HG03571 (cell line): ENCODE results near the gene SYK.
"Not testable (repeated sequence)": the region's sequence is repeated elsewhere in the genome, so short reads cannot be mapped to it uniquely, and the experiment has no call there.

ENCODE experiments used
- ATAC-seq: cut with Tn5 transposase; IDR thresholded peaks from one replicate; pipeline ENCODE4 v1.9.1; 2021; ENCODE audit not compliant: unreplicated experiment

Gene SYK

GRCh38 chr9:90801241-90801972 is at the start of gene SYK:
TSS of gene SYK (plus strand) at chr9:90801819. CDS start at chr9:90843899, 42,080 bp downstream.
- ATAC-seq: no peak

DNA sequence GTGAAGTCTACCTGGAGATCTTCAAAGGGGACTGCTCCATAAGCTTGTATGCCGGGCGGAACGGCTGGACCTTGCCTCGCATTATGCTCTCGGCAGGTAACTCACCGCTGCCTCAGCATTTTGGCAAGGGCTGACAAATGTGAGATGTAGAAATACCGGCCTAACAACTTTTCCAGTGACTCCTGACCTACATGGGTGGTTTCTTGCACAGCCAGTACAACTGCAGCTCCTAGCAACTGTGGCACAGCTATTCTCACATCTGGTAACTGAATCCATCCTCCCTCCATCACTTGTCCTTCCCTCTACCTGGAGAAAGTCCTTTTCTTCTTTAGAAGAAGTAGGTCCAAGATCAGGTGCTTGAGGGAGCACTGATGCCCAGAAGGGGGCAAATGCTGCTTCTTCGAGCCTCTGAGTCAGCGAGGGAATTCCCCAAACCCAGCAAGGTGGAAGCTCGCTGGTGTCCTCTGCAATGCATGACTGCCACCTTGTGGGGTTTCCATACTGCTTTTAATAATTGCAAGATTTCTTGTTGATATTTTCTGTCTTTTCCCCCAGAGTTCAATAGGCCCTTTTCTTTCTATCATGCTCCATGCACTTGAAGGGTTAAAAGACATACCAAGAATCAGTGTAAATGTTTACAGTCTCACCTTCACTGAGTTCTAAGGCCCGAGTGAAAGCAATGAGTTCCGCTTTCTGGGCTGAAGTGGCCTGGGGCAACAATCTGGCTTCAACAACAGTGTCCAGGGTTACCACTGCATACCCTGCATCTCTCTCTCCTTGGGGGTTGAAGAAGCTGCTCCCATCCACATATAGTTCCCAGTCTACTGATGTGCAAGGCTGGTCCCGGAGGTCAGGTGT is 45.9 kb upstream of the SYK start:
- ATAC-seq: not testable (repeated sequence)

GRCh38 chr9:90760577-90760976 is 41.0 kb upstream of the SYK start:
- ATAC-seq: not testable (repeated sequence)

DNA sequence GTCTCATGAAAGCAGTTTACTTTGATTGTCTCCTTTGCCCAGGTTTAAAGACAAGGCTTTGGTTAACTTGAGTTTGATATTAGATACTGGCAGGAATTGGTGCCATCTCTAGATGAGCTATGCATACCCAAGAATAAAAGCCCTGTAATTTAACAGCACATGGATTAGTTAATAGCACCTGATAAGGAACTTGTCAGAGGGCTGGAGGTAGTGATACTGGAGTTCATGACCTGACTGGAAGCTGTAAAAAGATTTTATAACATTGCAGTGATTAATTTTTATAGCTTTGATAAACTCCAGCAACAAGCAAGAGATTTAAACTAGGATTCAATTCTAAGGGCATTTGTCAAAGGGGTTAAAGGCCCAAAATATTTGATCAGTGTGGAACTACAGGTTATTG is 34.9 kb upstream of the SYK start:
- ATAC-seq: no peak

DNA sequence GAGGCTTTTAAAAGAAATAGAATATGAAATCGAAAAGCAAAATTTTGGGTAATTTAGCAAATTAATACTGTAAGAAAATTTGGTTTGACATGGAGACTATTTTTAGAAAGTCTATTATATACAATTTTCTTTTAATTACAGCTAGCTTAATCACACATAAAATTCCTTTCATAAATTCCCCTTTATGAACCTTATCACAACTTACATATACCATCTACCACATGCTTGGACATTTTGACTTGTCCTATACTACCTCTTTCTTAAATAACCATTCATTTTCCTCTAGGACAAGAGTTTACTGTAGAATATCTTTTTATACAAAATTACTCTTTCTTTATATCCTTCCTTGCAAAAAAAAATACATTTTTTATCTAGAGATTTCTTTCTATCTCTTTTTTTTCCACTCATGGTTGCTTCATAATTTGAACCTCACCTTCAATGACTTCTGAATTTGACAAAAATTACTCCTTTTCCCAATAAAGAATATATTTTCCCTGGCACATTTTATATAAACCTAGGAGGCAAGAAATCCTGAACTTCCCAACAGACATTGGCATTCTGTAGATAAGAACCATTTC is 34.0 kb upstream of the SYK start:
- no peak for ATAC-seq

DNA sequence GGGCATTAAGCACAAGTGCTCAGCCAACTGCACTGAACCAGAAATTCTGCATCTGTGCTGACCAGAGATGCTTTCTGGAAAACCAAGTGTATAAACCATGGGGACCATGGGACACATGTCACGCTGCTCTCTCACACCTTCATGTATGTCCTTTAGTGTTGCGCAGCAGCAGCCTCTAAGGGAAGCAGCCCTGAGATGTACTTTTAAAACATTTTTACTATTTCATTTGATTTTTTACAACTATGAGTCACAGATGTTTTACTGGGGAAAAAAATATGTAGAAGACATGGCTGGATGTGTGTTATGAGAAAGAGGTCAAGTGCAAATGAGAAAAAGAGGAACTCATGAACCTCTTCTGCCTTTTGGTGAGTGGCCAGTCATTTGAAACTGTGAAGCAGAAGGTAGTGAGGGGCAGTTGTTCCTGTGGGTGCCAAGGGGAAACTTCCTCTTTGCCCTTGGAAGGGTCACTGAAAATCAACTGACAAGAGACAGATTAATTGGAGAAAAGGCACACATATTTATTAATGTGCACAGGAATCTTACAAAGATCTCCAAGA is 31.4 kb upstream of the SYK start:
- peak; percentile 39 for ATAC-seq

GRCh38 chr9:90770927-90771326 is 30.7 kb upstream of the SYK start:
- ATAC-seq: no peak

DNA sequence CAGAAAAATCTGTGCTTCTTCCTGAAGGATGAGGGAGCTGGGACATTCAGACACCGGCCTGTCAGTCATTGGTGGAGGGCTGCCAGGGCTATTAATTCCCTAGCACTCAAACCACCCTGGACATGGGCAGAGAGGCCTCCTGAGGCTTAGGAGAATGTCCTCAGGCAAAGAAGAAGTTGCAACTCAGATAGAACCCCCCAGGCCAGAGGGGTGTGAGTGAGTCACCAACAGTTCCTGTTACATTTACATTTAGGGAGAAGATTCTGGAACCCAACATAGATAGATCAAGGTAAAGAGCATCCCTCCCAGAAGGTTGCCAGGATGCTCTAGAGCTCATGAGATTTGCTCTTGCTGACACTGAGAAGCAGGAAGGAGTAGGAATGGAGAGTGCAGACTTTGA is 29.2 kb upstream of the SYK start:
- ATAC-seq: no peak

- ATAC-seq: no peak
These were observed 28.0 kb upstream of the SYK start for GRCh38 chr9:90773617-90774016.

- no peak for ATAC-seq
These were observed 27.5 kb upstream of the SYK start for GRCh38 chr9:90774071-90774470.

- ATAC-seq: peak; percentile 74
These were observed 26.9 kb upstream of the SYK start for GRCh38 chr9:90774682-90775081.

DNA sequence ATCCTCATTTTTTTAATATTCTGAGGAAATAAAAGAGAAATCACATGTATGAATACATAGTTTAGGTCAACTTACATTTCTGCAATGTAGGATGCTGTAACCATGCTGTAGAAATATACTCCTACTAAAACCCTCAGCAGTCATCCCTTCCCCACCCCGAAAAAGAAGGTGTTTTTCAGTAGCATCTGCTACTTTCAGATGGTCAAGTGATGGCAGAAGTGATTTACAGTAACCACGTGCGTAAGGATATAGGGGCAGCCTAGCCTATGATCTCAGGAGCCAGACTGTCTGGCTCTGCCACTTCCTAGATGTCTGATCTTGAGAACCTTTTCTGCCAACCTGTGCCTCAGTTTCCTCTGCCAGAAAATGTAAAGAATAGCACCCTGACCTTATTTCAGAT is 26.0 kb upstream of the SYK start:
- no peak for ATAC-seq

- ATAC-seq: no peak
These were observed 22.9 kb upstream of the SYK start for GRCh38 chr9:90778746-90779145.

DNA sequence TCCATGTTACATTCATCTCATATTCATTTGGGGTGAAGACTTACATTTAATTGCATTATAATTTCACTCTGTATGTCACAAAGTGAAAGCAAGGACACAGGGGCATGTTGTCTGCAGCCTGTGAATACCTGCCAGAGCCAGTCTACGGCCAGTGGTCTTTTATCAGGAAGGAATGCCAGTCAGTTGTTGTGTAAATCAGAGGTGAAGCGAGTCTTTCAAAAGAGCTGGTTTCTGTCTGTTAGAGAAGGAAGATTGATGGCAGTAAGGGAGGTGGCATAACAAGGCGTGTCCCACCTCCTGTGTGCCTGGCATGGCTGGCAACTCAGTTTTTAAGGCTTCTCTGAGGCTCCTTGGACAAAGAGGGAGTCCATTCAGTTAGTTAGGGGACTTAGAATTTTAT is 18.1 kb upstream of the SYK start:
- ATAC-seq: no peak

- ATAC-seq: no peak
These were observed 17.7 kb upstream of the SYK start for GRCh38 chr9:90783964-90784363.

GRCh38 chr9:90787771-90788460 is 13.7 kb upstream of the SYK start:
- no peak for ATAC-seq

- ATAC-seq: not testable (repeated sequence)
These were observed 13.1 kb upstream of the SYK start for GRCh38 chr9:90788527-90788926.

- ATAC-seq: no peak
These were observed 12.2 kb upstream of the SYK start for GRCh38 chr9:90789408-90789807.

DNA sequence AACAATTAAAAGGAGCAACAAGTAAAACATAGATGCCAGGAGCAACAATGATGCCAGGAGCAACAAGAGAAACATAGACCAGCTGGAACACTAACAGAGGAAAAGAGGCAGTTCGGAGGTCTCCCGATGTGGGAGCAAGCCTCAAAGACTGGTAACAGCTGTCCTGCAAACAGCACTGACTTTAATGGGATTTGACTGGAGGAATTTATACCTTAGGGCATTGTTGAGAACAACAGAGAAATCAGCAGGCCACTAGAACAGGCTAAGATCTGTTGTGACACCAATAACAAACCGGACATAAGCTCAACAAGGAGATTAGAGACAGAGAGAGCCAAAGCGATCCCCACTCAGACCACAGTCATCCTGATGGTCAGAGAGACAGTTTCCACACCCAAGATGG is 11.8 kb upstream of the SYK start:
- no peak for ATAC-seq

GRCh38 chr9:90793024-90793423 is 8.6 kb upstream of the SYK start:
- ATAC-seq: not testable (repeated sequence)

DNA sequence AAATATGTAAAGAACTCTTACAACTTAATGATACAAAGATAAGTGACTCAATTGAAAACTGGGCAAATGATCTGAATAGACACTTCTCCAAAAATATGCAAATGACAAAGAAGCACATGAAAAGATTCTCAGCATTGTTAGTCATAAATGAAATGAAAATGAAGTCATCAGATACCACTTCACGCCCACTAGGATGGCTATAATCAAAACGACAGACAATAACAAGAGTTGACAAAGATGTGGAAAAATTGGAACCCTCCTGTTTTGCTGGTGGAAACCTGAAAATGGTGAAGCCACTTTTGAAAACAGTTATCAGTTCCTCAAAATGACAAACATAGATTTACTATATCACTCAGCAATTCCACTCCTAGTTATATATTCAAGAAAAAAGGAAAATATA is 7.9 kb upstream of the SYK start:
- ATAC-seq: no peak
